Measurements from ENCODE around the gene CACNA1F.

DNA sequence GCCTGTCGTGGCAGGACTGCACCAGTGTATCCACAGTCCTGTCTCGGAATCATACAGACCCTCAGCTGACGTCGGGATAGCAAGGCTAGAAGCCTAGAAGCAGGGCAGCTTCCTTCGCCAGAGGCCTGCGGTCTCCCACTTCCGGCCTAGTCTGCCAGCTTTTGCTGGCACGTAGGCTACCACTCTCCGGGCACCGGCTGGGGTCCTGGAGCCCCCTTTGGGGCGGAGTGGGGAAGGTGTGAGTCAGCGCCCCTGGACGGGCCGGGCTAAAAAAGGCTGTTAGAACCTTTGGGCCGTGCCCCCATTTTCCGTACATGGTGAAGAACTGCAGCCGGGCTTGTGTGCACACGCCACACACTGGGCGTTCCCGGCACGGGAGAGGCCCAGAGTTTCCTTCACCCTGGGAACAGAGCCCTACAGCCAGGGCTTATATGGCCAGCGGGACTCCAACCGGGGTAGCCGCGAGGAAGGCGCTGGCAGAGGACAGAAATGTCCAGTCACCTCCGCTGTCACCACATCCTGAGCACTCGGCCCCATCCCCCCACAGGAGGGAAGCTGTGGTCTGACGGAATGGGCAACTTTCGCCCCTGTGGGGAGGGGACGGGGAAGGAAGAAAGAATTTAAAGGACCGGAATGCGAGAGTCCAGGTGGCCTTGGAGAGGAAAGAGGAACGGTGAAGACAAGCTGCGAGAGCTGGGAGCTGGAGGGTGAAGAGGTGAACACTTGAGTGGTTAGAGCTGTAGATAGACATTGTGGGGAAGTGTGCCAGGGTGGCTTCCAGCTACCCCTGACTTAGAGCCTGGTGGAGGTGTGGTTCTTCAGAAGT is 66.0 kb downstream of the CACNA1F start:
- TF ChIP-seq, protein P1, sequence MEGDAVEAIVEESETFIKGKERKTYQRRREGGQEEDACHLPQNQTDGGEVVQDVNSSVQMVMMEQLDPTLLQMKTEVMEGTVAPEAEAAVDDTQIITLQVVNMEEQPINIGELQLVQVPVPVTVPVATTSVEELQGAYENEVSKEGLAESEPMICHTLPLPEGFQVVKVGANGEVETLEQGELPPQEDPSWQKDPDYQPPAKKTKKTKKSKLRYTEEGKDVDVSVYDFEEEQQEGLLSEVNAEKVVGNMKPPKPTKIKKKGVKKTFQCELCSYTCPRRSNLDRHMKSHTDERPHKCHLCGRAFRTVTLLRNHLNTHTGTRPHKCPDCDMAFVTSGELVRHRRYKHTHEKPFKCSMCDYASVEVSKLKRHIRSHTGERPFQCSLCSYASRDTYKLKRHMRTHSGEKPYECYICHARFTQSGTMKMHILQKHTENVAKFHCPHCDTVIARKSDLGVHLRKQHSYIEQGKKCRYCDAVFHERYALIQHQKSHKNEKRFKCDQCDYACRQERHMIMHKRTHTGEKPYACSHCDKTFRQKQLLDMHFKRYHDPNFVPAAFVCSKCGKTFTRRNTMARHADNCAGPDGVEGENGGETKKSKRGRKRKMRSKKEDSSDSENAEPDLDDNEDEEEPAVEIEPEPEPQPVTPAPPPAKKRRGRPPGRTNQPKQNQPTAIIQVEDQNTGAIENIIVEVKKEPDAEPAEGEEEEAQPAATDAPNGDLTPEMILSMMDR (IDR thresholded peaks at IDR 0.05), result no peak
- TF ChIP-seq EP300 (IDR thresholded peaks at IDR 0.05), result no peak
- TF ChIP-seq POLR2AphosphoS5 (IDR thresholded peaks at IDR 0.05), result peak; percentile 89 to 92
